GM12865 (cell line): ENCODE results near the gene LAMA4.

Experiments
- DNase-seq: peaks from one replicate; pipeline ENCODE4 v3.0.0; 2010; ENCODE audit warnings: low read depth
- H3K4me3 ChIP-seq: 2 replicates; pipeline ENCODE4 v1.5.1; 2011; ENCODE audit warnings: mild to moderate bottlenecking, low read depth, low read length, control low read depth
- CTCF ChIP-seq: IDR thresholded peaks from 2 replicates; pipeline ENCODE4 v1.5.1; 2011; ENCODE audit warnings: low read length, control low read depth, low read depth, inconsistent platforms; ENCODE audit not compliant: insufficient read depth; ENCODE audit errors: missing control alignments

Gene LAMA4

GRCh38 chr6:112184951-112185350, 69.4 kb downstream of the LAMA4 start:
- TF ChIP-seq CTCF: no peak
- no peak overlapping the region for H3K4me3 ChIP-seq
- no peak for DNase-seq

- no peak for DNase-seq
- TF ChIP-seq CTCF: no peak
- H3K4me3 ChIP-seq: no peak overlapping the region
These were observed 71.1 kb downstream of the LAMA4 start for GRCh38 chr6:112183271-112183671.

DNA sequence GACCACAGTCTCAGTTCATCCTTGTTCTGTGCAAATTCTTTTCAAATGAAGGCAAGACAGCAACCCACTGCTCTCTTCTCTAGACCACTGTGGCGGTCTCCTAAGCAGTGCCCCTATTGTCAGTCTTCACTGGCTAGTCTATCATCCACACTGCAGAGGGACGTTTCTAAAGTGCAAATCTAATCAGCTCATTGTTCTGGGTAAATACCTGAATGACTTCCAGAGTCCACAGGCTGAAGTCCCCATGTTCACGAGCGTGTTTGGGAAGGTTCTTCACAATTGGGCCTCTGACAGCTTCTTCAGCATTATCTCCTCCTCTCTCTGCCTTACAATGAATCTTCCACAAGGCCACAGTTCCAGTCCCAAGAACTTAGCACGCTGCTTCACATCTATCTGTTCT, 73.2 kb downstream of the LAMA4 start:
- TF ChIP-seq CTCF: no peak
- no peak for DNase-seq

DNA sequence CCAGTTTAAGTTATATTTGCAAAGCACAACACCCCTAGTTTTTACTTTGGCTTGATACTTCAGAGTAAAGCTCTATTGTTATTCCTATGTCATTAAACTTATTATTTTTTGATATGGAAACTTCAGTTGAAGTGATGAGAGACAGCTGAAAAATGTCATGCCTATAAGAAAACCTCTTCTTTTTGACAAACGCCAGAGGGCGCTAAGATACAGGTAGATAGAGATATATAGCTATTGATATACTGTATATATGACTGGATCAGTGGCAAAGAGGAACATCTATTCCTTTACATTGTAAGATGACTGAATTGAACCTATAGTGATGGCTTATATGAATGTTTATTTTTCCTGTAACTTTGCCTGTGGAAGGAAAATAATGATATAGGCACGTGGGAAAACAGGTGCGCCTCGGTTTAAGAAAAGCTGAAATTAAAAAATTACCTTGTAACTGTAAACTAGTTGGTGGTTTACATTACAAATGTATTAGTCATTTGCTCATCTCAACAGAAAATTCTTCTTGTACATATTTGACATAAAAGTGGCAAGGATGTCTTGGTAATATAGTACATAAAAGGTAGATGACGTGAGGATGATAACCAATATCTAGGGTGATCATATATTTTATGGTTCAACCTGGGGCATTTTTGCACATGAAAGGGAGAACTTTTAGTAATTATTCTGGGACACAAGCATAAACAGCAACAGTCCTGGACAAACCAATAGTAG, 74.1 kb downstream of the LAMA4 start:
- peak; percentile 58 for TF ChIP-seq CTCF
- no peak overlapping the region for H3K4me3 ChIP-seq

More for the DNA sequence above, 73.2 kb downstream of the LAMA4 start:
- no peak overlapping the region for H3K4me3 ChIP-seq

DNA sequence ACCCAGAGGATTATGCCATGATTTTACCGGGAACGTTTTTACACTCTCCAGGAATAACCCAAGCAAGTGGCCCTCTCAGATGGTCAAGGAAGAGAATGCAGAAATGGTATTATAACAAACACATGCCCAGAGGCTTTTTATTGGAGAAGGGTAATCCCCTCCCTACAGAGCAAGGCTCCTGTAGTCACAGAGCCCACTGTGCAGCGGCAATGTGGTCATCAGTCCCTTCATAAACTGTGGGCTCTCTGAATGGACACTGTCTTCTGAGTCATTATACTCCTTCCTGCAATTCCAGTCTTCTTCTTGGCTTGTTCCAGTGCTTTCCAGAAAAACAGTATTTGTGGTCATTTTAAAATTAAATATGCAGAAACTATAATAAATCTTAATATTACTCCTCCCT, 74.7 kb downstream of the LAMA4 start:
- no peak for TF ChIP-seq CTCF
- H3K4me3 ChIP-seq: no peak overlapping the region
- DNase-seq: no peak

More for the DNA sequence above, 74.1 kb downstream of the LAMA4 start:
- peak; percentile 83 for DNase-seq

GRCh38 chr6:112178846-112179245, 75.5 kb downstream of the LAMA4 start:
- H3K4me3 ChIP-seq: no peak overlapping the region
- no peak for DNase-seq
- no peak for TF ChIP-seq CTCF

DNA sequence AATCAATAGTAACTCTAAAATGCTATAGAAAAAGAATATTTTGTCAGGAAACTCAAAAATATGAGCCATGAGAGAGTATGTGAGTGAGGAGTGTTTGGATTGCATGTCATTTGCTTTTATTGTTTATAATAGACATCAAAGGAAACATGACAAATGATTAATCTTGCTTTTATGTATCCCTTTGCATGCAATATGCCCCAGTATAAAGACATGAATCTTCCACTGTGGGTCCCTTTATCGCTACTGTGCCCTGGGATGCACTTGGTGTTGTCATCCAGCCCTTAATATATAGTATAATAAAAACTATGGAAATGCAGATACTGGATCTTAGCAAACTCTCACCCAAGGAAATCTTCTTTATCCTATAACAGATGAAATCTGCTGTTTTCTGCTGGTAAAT, 77.3 kb downstream of the LAMA4 start:
- TF ChIP-seq CTCF: no peak
- no peak for DNase-seq
- no peak overlapping the region for H3K4me3 ChIP-seq
